ENCODE measurements around the gene KLF4.

The KLF4 gene

GRCh38 chr9:107487521-107488374 lies 1.8 kb downstream of the KLF4 start:
- no peak for DNase-seq (ENCODE audit: low spot score)

DNA sequence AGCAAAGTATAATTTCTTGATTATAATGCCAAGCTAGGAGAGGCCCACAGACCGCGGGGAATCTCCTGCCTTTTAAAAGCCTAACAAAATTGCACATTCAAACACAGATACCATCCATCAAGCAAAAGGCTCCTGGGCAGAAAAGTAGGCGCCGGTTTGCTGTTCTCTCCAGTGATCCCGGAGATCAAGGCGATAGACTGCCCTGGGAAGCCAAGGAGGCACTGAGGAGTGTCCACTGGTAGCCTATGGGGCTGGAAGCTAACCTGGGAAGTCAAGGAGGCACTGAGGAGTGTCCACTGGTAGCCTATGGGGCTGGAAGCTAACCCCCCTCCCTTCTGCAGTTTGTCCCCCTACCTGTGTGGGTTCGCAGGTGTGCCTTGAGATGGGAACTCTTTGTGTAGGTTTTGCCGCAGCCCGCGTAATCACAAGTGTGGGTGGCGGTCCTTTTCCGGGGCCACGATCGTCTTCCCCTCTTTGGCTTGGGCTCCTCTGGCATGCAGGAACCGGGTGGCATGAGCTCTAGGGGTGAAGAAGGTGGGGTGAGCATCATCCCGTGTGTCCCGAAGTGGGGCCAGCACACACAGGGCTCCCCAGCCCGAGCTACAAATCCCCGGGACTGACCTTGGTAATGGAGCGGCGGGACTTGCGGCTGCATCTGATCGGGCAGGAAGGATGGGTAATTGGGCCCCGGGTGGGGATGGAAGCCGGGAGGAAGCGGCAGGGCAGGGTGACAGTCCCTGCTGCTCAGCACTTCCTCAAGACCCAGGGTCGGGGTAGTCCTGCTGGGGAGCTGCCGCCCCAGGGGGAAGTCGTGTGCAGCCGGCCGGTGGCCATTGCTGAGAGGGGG lies 2.7 kb downstream of the KLF4 start:
- no peak for DNase-seq (ENCODE audit: low spot score)

DNA sequence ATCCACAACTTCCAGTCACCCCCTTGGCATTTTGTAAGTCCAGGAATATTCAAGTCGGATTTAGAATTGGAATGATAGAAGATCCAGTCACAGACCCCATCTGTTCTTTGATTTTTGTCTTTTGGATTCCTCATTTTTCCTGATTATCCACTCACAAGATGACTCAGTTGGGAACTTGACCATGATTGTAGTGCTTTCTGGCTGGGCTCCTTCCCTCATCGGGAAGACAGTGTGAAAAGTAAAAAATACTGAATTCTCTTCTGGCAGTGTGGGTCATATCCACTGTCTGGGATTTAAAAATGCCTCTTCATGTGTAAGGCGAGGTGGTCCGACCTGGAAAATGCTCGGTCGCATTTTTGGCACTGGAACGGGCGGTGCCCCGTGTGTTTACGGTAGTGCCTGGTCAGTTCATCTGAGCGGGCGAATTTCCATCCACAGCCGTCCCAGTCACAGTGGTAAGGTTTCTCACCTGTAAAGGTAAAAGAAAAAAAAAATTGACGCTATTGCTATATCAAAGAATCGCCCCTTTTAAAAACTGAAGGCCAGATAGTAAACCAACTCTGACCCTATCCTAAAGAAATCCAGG lies 4.0 kb downstream of the KLF4 start:
- DNase-seq (ENCODE audit: low spot score) = no peak

DNA sequence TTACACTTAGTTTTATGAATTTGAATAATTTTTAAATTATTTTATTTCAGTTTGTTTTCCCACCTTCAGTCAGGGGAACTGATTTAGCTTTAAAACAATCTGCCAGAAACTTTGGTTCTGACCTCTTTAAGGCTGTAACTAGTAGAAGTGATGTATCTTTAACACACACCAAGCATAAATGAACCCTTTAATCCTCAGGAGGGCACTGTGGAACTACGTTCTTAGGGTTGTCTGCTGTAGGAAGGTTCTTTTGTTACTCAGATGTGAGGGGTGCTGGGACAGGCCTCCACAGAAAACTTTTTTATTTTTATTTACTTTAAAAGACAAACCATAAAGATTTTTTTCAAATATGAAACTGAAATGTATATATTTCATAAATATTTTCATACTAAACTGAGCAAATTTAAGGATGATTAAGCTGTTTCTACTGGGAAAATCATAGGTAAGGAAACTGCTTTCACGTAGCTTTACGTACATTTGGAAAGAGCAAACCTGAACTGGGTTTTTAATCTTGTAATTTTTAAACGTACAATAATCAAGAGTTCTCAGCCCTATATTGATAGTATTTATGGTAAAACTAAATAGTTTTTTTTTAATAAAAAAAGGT lies 5.3 kb downstream of the KLF4 start:
- DNase-seq (ENCODE audit: low spot score) = no peak

DNA sequence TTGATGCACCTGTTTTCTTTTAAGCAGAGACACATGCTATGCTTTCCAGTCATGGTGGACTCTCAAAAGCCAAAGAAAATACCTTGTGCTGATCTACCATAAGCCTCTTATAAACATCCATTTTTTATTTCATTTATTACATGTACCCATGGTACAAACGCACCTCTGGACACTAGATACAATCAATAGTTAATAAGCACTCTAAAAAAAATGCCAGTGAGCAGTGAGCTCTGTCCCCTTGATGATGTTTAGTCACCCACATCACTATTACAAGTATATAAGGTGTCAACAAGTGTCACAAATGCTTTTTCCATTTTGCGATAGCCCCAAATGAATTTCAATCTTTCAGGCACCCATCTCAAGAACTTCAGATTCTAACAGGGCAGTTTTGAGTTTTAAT lies 5.9 kb downstream of the KLF4 start:
- no peak for DNase-seq (ENCODE audit: low spot score)

GRCh38 chr9:107481035-107481434 lies 8.5 kb downstream of the KLF4 start:
- DNase-seq (ENCODE audit: low spot score) = no peak

- no peak for DNase-seq (ENCODE audit: low spot score)
Observed at GRCh38 chr9:107480386-107480789, 9.2 kb downstream of the KLF4 start.

DNA sequence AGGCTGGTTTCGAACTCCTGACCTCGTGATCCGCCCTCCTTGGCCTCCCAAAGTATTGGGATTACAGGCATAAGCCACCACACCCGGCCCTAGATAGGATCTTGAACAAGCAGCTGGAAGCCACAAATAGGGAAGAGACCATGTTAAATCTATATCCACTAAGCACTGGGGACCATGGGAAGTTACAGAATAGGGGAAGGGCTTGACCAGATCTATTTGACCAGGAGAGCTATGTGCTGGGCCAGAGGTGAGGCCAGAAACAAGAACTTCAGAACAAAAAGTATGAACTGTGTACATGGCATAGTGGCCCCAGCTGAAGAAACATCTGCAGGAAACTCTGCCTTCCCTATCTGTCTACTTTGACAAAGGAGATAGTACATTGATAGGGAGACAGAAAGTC lies 10.8 kb downstream of the KLF4 start:
- no peak for DNase-seq (ENCODE audit: low spot score)

DNA sequence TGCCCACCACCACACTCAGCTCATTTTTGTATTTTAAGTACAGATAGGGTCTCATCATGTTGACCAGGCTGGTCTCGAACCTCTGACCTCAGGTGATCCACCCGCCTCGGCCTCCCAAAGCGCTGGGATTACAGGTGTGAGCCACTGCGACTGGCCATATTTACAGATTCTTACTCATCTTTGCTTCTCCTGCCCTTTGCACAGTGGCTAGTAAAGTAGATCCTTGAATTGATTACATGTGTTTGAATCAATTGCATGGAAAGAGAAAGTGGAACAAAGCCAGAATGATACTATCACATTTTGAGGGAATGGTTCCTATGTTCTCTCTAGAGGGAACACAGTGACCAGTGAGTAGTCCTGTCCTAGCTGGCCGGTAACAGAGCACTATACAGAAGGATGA lies 15.4 kb downstream of the KLF4 start:
- no peak for DNase-seq (ENCODE audit: low spot score)

DNA sequence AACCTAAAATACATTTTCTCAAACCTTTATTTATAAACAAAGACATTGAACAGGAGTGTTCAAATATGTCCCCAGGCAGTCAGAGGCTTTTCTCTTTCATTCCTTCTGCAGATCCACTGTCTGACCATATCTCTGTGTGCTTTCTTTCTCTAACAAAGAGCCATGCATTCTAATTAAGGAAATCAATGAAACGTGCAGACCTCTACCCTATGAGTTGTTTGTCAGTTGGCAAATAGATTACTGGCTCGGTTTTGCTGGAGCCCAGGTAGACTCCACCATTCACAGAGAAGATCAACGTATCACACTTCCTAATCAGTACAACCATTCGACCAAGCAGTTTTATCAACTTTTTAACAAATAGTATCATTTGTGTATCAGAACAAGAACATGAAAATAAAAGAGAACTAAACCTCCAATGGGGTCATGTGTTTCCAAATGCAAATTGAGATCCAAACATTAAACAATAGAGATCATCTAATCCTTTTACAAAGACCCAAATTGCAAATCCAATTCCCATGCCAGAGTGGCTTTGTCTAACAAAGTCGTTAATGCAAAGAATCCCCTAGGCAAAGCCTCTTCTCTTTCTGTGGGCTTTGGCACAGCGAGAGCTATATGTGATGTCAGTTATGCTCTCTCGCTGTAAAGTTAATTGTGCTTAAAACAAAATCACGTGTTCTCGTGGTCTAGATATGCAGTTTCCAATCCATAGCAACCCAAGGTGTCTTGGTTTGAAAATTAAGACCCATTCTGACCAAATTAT lies 16.8 kb downstream of the KLF4 start:
- DNase-seq (ENCODE audit: low spot score) = no peak

GRCh38 chr9:107471552-107471951 lies 18.0 kb downstream of the KLF4 start:
- no peak for DNase-seq (ENCODE audit: low spot score)

DNA sequence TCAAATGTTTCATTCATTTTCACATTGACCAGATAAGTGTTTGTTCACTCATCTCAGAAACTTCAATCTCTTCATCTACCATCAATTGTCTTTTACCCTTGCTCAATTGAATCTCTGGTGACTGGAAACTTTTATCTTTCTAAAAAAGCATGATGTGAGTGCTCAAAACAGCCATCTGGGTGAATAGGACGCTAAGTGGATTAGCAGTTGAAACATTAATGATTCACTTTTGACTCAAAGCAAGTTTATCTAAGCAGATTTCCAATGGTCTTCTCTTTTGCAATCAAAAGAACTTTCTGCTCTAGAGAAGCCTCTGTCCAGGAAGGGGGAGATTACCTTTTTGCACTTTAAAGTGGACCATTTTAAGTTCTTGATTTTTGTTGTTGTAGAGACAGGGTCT lies 22.2 kb downstream of the KLF4 start:
- DNase-seq (ENCODE audit: low spot score) = no peak

- DNase-seq (ENCODE audit: low spot score) = no peak
Observed at GRCh38 chr9:107466826-107467225, 22.7 kb downstream of the KLF4 start.

DNA sequence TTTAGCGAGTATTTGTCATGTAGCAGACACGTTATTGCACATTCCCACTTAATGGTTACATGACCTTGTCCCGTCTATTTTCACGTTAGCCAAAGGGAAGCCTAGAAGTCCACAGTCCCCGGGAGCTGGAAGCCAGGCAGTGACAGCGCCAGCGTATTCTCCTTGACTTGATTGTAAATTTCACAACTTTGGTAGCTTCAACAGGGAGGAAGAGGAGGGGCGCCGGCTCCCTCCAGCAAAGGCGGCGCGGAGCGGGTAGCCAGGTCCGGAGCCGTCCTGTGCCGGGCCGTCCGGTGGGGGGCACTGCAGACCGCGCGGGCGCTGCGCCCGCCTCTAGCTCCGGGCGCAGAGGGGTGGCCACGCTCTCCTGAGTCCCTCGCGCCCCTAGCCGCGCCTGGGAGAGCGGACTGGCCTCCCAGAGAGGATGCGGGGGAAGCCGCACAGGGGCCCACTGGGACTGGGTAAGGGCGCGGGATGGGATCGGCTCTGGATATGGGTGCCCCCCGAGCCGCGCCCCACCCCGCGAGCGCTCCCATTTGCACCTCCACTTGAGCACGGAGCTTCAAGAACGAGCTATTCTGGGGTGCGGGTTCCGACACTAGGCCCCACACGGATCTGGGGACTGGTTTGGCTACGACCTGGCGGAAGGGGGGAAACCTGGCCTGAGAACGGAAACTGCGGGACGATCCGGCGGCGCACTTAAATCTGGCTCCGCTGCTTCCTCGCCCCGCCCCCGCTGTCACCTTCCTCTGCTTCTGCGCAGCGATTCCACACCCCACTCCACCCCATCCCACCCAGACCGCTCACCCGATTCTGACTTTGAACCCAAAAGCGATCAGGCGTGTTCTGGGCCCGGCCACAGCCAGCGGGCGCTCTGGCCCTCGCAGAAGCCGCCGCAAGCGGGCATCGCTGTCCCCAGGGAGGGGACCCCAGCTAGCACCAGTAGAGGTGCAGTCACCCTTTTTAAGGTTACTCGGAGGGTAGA lies 23.8 kb downstream of the KLF4 start:
- no peak for DNase-seq (ENCODE audit: low spot score)

- no peak for DNase-seq (ENCODE audit: low spot score)
Observed at GRCh38 chr9:107464516-107464915, 25.1 kb downstream of the KLF4 start.

DNA sequence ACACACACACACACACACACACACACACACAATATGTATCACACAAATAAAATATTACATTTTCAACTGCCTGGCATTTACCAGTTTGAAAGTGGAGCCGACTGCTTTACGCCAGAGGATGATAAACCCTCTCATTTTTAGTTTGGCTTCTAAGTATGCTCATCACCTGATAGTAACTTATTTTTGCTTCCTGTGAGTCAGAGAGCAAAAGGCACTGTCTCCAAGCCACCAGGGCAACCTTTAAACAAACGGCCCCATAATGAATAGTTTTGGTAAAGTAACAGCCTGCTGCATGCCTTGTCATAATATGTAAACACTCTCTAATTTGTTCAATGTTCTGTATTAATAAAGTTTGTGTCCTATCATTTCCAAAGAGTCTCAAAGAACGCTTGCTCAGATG lies 26.9 kb downstream of the KLF4 start:
- DNase-seq (ENCODE audit: low spot score) = no peak

GRCh38 chr9:107460153-107461023 lies 29.2 kb downstream of the KLF4 start:
- no peak for DNase-seq (ENCODE audit: low spot score)

DNA sequence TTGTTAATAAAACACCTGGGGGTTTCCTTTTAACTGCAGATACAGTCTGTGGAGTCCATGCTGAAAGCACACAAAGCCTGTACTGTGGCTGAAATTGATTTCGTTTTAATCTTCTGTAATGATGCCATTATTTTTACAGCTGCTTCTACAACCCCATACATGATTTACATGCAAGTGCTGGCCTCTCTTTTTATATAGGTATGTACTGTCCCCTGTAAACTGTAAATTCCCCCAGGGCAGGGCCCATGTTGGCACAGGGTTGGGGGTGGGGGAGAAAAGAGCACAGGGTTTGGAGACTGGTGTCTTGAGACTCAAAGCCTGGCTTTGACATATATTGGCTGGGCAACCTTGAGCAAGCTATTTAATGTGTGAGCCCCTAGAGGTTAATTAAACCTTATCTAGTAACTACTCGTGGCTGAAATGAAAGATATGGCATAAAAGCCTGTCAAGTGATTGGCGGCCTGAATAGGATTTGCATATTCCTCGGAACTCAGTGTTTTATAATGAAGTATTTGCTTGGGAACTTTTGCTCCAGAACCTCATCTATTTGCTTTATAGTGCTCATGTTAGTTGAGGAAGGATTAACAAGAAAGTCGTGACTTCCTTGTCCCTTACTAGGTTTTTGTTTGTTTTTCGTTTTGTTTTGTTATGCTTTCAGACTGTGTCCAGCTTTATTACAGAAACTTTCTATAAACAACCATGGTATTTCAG lies 34.0 kb downstream of the KLF4 start:
- no peak for DNase-seq (ENCODE audit: low spot score)

GRCh38 chr9:107453479-107453878 lies 36.1 kb downstream of the KLF4 start:
- no peak for DNase-seq (ENCODE audit: low spot score)
